A204.1 (cell line): ENCODE data around the gene NUP98.
"Not testable (repeated sequence)": the region's sequence is repeated elsewhere in the genome, so short reads cannot be mapped to it uniquely, and the experiment has no call there.

Experiments used
- FAIRE-seq: peaks from 2 replicates; lab custom pipeline; 2012; peaks lifted over from hg19 to GRCh38; lab: Jason Lieb, UNC

The NUP98 gene

GRCh38 chr11:3669128-3669527, 128.2 kb downstream of the NUP98 start:
- FAIRE-seq = no peak

DNA sequence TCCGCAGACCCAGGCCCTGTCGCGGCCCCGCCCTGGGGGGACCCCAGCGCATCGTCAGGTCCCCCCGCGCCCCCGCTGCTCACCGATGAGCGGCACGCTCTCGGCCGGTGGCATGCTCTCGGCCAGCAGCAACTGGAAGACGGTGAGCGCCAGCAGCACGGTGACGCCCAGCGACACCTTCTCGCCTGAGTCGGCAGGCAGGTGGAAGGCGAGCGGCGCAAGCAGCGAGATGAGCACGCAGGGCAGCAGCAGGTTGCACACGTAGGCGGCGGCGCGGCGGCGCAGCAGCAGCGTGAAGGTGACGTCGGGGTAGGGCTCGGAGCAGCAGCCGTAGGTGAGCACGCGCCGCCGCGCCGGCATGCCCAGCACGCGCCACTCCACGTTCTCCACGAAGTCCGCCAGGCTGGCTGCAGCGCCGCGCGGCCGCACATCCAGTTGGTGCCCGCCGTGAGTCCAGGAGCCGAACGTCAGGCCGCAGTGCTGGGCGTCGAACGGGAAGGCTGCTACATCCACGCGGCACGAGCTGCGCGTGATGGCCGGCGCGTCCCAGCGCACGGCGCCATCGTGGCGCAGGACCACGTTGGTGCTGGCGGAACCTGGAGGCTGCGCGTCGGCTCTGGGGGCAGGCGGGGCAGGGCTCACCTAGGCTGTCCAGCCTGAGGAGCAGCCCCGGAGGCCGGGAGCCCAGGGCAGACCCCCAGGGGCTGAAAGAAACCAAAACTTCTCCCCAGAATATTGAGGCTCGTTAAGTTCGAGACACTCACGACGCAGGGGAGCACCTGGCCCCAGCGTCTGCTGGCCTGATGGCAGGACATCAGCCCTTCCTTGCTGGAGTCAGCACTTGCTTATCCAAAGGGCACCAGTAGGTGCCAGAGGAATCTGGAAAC, 130.0 kb downstream of the NUP98 start:
- FAIRE-seq = no peak

DNA sequence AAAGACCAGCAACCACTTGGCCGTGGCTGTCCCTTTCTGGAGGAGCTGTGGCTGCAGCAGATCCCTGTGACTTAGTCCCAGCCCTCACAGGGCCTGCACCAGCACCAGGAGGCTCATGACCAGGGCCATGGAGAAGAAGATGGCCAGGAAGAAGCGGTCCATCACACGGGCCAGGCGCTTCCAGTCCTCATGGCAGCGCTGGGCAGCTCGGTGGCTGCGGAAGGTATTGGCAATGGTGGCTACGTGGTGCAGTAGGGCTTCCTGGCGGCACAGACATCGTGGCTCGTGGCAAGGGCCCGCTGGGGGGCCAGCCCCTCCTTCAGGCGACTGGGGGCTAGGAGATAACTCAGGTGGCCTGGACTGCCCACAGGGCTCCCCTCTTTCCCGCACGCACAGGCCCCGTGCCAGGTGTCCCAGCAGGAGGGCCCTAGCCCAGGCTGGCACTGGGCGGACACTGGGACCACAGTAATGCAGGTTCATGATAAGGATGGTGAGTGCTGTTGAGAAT, 131.3 kb downstream of the NUP98 start:
- FAIRE-seq = no peak

DNA sequence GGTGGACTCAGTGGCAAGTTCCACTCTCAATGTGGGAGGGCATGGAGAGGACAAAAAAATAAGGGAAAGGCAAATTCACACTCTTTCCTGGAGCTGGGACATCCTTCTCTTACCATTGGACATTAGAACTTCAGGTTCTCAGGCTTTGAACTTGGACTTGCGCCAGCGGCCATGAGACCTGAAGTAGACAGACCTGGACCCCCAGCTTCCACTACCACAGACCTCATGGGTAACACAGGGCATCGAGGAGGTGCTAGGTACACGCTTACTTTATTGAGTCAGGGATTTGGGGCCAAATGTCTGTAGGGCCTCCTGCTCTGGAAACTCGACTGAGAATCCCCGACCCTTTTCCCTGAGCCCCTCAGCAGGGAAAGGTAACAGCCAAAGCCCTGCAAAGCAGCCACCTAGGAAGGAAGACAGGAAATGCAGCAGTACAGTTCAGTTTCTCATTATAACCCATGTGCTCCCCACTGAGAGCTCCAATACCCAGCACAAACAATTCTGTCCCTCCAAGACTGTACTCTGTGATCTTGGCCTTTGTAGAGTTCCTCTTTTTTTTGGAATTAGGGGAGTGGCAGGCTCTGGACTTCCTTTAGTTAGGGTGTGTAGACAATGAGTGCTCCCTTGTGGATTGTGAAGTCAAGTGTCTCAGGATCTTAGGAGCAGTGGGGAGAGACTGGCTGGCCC, 131.9 kb downstream of the NUP98 start:
- no peak for FAIRE-seq

DNA sequence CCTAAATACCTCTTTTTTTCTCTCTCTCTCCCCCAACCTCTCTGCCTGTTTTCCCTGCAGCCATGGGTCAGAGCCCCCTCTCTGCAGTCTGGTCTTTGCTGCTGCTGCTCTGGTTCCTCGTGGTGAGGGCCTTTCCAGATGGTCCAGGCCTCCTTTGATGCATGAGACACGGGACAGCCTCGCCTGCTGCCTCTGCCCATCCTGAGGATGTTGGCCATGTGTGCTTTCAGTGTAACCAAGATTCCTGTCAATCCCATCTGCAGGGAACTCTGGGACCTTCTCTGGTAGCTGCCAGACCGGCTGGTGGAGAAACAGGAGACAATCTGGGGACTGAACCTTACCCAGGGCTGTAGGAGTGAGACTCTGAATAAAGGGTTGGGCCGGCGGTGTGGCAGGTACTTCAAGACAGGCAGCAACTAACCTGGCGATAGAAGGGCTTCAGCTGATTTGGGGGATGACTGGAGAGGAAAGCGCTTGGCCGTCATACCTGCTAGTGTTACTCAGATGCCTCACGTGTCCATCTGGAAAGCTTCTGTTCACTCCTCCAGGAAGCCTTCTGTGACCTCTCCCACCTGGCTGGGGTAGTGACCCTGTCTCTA, 133.2 kb downstream of the NUP98 start:
- no peak for FAIRE-seq

GRCh38 chr11:3662856-3663255, 134.5 kb downstream of the NUP98 start:
- FAIRE-seq = no peak

- no peak for FAIRE-seq
Measured at GRCh38 chr11:3660960-3661359, 136.4 kb downstream of the NUP98 start.

DNA sequence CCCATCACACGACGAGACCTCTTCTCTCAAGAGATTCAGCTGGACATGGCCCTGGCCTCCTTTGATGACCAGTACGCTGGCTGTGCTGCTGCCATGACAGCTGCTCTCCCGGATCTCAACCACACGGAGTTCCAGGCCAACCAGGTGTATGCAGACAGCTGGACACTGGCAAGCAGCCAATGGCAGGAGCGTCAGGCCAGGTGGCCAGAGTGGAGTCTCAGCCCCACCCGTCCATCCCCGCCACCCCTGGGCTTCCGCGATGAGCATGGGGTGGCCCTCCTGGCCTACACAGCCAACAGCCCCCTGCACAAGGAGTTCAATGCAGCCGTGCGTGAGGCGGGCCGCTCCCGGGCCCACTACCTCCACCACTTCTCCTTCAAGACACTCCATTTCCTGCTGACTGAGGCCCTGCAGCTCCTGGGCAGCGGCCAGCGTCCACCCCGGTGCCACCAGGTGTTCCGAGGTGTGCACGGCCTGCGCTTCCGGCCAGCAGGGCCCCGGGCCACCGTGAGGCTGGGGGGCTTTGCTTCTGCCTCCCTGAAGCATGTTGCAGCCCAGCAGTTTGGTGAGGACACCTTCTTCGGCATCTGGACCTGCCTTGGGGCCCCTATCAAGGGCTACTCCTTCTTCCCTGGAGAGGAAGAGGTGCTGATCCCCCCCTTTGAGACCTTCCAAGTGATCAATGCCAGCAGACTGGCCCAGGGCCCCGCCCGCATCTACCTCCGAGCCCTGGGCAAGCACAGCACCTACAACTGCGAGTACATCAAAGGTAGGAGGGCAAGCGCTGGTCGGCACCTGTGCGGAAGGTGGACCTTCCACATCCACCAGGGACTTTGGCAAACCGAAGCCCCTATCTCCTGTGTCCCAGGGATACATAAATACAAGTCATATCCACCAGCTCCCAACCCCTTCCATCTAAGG, 137.5 kb downstream of the NUP98 start:
- FAIRE-seq = no peak

DNA sequence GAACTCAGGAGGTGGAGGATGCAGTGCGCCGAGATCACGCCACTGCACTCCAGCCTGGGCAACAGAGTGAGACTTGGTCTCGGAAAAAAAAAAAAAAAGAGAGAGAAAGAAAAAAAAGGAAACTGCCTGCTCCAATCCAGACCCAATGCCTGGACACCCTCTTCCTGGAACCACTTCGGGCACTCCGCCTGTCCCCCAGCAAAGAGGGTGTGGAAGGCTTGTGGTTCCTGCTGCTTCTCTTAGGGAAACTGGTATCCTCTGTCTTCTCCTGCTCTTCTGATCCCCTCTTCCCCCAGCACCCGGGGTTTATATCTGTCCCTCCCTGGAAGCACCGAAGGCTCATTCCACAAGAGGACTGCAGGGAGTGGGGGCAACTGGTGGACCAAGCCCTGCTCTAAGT, 139.1 kb downstream of the NUP98 start:
- FAIRE-seq = no peak

DNA sequence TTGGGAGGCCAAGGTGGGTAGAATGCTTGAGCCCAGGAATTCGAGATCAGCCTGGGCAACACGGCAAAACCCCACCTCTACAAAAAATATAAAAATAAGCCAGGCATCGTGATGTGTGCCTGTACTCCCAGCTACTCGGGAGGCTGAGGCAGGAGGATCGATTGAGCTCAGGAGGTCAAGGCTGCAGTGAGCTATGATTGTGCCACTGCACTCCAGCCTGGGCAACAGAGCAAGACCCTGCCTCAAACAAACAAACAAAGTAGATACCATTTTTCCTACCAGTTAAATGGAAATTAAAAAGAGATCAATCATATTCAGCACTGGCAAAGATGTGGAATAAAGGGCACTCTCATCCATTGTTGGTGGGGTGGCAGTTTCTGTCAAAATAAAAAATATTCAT, 140.0 kb downstream of the NUP98 start:
- FAIRE-seq = not testable (repeated sequence)

DNA sequence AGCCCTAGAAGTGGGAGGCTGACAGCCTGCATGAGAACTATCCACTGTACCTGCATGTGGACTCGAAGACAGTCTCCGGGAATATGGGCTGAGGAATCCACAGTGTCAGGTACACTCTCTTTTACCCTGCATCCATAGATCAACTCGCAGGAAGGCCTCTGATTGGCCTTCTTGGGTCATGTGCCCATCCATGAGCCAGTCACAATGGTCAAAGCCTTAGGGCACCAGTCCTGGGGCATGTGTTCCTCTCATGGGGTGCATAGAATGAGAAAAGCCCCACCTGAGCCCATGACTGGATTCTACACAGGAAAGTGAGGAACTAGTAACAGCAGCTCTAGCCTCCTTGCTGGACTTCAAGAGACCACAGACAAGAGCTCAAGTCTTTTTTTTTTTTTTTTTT, 141.8 kb downstream of the NUP98 start:
- FAIRE-seq = no peak

GRCh38 chr11:3652514-3652913, 144.8 kb downstream of the NUP98 start:
- FAIRE-seq = not testable (repeated sequence)

DNA sequence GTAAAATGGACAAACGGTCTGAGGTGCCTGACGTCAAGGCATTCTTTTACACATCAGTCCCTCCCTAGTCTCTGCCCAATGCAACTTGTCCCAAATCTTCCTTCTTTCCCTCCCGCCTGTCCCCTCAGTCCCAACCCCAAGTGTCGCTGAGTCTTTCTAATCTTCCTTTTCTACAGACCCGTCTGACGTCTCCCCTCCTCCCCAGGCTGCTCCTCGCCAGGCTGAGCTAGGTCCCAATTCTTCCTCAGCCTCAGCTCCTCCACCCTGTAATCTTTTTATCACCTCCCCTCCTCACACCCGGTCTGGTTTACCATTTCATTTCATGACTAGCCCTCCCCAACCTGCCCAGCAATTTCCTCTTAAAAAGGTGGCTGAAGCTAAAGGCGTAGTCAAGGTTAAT, 148.0 kb downstream of the NUP98 start:
- not testable (repeated sequence) for FAIRE-seq

DNA sequence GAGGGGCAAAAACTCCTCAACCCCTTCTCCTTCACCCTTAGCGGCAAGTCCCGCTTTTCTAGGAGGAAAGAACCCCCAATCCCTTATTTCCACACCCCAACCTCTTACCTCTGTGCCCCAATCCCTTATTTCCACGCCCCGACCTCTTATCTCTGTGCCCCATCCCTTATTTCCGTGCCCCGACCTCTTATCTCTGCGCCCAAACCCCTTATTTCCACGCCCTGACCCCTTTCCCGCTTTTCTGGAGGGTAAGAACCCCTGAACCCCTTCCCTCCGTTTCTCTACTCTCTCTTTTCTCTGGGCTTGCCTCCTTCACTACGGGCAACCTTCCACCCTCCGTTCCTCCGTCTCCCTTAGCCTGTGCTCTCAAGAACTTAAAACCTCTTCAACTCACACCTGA, 148.5 kb downstream of the NUP98 start:
- FAIRE-seq = not testable (repeated sequence)

GRCh38 chr11:3645552-3645951, 151.8 kb downstream of the NUP98 start:
- FAIRE-seq = no peak

- FAIRE-seq = no peak
Measured at GRCh38 chr11:3644817-3645235, 152.5 kb downstream of the NUP98 start, which contains the start of gene ART1. ART1 (plus strand) TSS chr11:3645128; CDS start chr11:3659214, 14,086 bp downstream.

DNA sequence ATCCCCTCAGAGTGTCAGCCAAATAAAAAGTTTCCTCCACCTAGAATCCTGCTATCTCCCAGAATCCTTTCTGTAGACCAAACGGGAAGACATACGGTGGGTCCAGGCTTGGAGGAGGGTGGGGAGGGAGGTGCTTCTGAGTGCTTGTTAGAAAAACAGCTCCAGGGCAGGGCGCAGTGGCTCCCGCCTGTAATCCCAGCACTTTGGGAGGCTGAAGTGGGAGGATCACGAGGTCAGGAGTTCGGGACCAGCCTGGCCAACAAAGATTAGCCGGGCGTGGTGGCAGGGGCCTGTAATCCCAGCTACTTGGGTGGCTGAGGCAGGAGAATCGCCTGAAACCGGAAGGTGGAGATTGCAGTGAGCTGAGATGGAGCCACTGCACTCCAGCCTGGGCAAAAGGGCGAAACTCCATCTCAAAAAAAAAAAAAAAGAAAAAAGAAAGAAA, 154.2 kb downstream of the NUP98 start:
- not testable (repeated sequence) for FAIRE-seq

DNA sequence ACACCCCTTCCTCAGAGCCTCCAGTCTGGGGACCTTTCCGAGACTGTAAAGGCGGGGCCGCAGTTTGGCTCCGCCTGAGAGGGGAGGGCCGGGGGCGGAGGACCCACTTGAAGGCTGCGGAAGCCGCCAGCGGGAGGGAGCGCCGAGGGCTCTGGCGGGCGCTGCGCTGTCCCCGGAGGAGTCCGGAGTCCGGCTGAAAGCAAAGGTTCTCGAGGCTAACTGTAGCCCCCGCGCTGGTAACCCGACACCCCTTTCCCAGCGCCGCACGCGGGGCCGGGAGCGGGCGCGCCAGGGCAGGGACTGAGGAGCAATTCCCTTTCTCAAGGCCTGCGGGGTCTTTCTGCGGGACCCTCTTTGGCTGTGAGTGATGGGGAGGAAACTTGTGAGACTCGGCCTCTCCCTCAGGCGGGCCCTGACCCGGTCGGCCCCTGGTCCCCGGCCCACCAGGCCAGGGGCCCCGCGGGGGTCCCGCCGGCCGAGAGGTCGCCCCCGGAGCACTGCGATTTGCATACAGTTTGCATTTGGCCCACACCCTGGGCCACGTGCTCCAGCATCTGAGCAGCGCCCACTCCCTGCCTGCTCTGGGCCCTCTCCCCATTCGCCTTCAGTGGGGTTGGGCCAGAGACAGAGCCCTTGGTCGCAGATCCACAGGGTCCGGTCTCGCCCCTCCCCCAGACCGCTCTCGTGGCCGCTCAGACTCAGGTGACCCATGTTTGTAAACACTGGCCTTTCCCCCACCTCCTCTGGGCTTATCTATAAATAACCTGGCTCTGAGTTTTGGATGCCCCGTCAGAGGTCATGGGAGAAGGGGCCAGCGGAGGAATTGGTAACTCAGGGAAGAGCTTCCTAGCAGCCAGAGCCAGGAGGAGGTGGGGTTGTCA, 155.0 kb downstream of the NUP98 start:
- no peak for FAIRE-seq

- FAIRE-seq = no peak
Measured at GRCh38 chr11:3641701-3642070, 155.7 kb downstream of the NUP98 start, which contains the start of gene ART5. ART5 (minus strand) TSS chr11:3641992; CDS start chr11:3641862, 130 bp downstream.

- FAIRE-seq = no peak
Measured at GRCh38 chr11:3641191-3641590, 156.2 kb downstream of the NUP98 start.

DNA sequence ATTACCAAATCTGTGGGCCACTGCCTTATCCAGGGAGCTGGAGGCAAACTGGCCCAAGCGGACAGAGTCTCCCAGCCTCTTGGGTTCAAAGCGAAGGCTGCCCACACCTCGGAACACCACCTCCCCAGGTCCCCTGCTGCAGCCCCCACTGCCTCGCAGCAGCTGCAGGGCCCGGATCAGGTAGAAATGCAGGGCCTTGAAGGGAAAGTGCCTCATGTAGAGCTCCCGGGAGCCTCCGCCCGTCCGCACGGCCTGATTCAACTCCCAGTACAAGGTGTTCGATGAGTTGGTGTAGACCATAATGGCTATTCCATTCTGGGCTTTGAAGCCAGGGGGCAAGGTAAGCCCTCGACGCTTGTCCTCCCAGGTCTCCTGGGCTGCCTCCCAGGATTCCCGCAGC, 157.5 kb downstream of the NUP98 start:
- no peak for FAIRE-seq
